Measurements from ENCODE around the gene CRIP3.
A peak's percentile ranks its signal among the peaks of the same experiment; 100 is the strongest.
"Not testable (repeated sequence)": the region's sequence is repeated elsewhere in the genome, so short reads cannot be mapped to it uniquely, and the experiment has no call there.

Gene CRIP3, protein sequence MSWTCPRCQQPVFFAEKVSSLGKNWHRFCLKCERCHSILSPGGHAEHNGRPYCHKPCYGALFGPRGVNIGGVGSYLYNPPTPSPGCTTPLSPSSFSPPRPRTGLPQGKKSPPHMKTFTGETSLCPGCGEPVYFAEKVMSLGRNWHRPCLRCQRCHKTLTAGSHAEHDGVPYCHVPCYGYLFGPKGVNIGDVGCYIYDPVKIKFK

GRCh38 chr6:43308101-43308989 lies at the start of gene CRIP3:
Gene CRIP3 (minus strand): TSS chr6:43308826. CDS start chr6:43308792, 34 bp downstream.
- peak; percentile 28 for DNase-seq

DNA sequence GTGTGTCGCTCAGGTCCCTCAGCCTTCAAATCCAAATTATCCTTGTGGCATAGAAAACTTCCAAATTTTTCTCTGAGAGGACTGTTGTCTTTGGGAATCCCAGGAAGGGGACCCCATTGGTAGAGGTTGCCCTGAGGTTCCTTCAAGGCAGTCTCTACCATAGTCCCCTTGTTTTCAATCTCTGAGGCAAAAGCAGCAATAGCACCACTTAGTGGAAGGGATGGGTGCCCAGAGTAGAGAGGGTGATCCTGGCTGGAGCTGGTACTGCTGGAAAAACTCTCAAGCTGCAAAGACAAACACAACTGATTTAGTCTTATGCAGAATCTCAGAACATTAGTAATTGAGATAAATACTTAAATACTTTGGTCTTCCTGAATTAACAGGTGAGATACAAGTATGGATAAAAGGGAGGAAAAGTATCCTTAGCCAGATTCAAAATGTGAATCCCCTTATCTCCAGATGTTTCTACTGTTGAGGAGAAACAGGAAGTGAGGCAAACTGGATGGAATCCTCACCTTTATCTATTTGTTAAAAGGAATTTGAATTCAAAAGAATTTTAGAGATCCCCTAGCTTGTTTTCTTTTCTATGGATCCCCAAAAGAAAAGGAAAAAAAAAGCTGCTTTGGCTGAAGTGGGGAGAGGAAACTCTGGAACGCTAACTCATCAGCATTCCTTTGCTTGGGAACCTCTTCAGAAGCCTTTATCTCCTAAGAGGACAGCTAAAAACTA lies 47.4 kb upstream of the CRIP3 start:
- DNase-seq = no peak

GRCh38 chr6:43351951-43352350 lies 43.3 kb upstream of the CRIP3 start:
- not testable (repeated sequence) for DNase-seq

DNA sequence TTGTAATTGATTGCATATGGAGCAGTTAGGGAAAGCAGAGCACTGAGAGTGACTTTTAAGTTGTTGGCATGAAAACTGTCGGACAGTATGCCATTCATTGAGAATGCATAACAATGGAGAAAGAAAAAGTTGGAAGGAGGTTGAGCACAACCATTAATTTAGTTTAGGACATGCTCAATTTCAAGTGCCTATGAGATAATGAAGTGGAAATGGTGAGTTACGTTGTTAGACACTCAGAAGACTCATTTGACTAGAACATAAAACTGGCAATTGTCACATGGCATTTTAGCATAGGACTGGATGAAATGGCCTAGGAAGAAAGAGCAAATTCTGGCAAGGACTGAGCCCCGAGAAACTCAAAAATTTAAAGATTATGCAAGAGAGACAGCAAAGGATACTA lies 38.8 kb upstream of the CRIP3 start:
- no peak for DNase-seq

- DNase-seq = no peak
Measured at GRCh38 chr6:43347021-43347420, 38.4 kb upstream of the CRIP3 start.

DNA sequence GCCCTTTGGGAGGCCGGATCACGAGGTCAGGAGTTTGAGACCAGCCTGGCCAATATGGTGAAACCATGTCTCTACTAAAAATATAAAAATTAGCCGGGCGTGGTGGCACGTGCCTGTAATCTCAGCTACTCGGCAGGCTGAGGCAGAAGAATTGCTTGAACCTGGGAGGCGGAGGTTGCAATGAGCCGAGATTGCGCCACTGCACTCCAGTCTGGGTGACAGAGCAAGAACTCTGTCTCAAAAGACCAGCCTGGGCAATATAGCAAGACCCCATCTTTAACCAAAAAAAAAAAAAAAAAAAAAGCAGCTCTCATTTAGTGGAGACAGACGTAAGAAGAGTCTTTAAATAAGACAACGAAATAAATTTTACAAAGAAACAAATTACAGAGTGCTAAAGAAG lies 37.6 kb upstream of the CRIP3 start:
- DNase-seq = not testable (repeated sequence)

DNA sequence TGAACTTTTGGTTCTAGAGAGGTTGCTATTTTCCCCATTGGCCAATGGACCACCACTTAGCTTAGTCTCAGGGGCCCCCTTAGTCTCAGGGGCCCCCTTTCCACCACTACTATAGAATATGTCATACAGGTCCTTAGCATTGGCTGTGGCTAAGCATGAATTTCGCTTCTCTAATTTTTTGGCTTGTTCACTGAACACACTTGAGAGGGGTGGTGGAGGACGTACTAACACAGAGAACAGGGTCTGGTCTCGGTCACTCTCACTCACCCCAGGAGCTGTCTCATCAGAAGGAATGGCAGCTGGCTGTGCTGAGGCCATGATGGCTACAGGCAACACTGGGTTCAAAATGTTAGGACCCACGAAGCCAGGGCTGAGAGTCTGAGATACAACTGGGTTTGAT lies 30.5 kb upstream of the CRIP3 start:
- no peak for DNase-seq

DNA sequence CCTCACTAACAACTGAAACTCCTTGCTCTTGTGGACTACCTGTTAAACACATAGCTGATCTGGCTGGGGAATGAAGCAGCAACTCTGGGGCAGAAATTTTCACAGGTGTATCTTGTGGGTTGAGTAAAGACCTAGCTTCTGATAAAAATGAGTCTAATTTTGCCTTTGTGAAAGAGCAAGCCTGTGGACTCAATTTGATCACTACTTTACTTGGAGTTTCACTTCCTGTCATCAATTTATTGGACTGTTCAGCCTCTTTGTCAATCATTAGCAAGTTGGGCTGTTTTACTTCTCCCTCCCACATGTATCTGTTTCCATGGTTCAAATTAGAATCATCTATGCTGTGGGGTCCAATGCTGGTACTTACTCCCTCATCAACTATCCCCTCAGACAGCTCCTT lies 29.6 kb upstream of the CRIP3 start:
- no peak for DNase-seq

- DNase-seq = no peak
Measured at GRCh38 chr6:43336382-43336781, 27.8 kb upstream of the CRIP3 start.

DNA sequence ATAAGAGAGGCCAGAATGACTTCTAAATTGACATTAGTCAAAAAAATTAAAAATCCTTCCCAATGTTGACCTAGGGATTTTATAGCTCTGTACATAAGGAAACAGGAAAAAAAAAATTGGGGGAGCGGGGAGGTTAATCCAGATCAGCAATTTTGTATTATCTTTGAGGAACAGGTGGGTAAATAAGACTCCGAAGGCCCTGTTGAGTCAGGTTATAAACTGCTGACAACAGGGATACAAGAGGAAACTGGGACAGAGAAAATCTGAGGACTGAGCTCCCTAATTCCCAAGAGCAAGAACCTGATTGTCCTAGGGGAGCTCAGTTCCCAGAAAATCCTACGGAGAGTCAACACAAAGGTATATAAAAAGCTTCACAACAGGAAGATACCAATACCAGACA lies 26.8 kb upstream of the CRIP3 start:
- DNase-seq = no peak

GRCh38 chr6:43334466-43335095 lies 26.0 kb upstream of the CRIP3 start:
- no peak for DNase-seq

GRCh38 chr6:43331891-43332290 lies 23.3 kb upstream of the CRIP3 start:
- no peak for DNase-seq

- DNase-seq = no peak
Measured at GRCh38 chr6:43331470-43331869, 22.8 kb upstream of the CRIP3 start.

- DNase-seq = no peak
Measured at GRCh38 chr6:43328528-43328927, 19.9 kb upstream of the CRIP3 start.

- no peak for DNase-seq
Measured at GRCh38 chr6:43325876-43326275, 17.2 kb upstream of the CRIP3 start.

DNA sequence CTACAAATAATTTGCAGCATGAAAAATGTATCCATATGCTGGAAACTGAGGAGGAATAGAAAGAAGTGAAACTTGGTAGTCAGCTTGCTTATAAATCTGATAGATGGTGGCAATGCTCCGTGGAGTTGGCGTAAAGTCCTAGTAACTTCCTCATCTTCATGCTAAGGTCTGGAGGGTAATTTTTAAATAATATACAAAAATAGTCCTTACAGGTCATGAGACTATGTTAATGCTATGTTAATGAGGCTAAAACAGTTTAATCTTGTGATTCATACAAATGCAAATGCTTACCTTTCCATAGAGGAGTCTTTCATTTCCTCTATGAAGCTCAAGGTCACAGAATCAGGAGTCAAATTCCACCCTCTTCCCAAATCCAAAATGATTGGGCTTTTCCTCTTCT lies 9.4 kb upstream of the CRIP3 start:
- no peak for DNase-seq

- no peak for DNase-seq
Measured at GRCh38 chr6:43313813-43314212, 5.2 kb upstream of the CRIP3 start.

- no peak for DNase-seq
Measured at GRCh38 chr6:43311666-43312065, 3.0 kb upstream of the CRIP3 start.

DNA sequence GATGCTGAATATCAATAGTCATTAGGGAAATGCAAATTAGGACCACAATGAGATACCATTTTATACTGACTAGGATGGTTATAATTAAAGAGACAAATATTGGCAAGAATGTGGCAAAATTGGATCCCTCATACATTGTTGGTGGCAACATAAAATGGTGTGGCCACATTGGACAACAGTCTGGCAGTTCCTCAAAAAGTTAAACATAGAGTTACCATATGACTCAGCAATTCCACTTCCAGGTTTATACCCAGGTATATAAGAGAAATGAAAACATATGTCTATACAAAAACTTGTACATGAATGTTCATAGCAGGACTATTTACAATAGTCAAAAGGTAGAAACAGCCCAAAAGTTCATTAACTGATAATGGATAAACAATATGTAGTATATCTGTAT lies 2.0 kb upstream of the CRIP3 start:
- DNase-seq = no peak

DNA sequence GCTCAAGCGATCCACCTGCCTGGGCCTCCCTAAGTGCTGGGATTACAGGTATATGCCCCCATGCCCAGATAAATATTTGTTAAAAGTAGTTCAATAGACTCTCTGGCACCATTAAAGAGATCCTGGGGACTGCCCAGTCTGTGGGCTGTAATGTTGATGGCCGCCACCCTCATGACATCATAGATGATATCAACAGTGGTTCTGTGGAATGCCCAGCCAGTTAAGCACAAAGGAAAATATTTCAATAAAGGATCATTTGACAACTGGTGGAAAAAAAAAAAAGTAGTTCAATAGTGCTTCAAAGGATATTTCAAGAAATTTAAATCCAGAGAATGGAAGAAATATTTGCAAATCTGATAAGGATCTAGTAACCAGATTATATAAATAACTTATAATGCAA lies 1.5 kb upstream of the CRIP3 start:
- DNase-seq = no peak

DNA sequence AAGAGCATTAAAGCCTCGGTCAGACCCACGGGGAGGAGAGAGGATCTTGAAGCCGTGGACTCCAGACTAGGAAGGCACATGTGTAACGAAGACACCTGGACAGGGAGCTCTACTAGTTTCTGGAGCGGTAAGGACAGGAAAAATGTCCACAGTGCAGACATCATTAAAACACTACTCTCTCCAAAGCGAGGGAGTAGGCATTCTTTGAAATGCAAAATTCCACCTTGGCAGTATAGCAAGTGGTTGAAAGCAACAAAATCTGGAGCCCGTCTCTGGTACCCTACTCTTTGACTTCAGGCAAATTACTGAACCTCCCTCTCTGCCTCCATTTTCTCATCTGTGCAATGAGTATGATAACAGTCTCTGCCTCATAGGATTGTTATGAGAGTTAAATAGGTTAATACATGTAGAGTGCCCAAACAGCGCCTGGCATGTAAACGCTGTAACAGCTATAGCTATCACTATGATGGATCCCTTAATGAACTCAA lies 408 bp upstream of the CRIP3 start:
- no peak for DNase-seq

DNA sequence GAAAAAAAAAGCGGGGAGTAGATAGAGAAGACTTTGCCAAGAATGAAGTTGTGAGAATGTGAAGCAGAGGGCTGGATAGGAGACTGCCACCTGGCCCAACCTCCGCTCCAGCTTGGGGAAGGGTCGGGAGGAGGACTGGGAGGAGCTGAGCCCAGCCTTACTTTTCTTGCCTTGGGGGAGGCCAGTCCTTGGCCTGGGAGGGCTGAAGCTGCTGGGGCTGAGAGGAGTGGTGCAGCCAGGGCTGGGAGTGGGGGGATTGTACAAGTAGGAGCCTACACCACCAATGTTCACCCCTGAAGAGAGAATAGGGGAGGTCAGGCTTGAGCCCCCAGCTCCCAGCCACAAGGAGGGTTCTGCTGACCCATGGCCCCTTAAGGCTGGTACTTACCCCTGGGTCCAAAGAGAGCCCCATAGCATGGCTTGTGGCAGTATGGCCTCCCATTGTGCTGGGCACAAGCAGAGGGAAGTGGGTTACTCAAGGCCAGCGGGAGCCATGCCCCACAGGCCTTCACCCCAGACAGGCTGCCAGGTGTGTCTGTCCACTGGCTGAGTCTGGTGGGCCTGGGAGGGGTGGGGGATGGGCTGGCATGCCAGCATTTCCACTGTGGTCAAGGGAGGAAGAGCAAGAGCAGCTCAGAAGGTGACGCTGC lies 1.1 kb downstream of the CRIP3 start:
- no peak for DNase-seq

DNA sequence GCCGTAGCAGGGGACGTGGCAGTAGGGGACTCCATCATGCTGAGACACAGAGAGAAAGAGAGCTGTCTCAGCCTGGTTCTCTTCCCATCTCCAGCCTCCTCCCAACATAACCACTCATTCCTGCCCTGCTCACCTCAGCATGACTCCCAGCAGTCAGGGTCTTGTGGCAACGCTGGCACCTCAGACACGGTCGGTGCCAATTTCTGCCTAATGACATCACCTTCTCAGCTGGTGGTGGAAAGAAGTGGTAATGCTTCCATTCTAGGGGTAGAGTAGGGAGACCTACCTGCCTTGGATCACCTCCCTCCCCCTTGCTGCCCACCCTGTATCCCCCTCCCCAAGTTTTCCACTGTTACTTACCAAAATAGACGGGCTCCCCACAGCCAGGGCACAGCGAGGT lies 2.5 kb downstream of the CRIP3 start:
- DNase-seq = no peak
